Stimulated activated CD4-positive, alpha-beta T cell treated with anti-CD3 and anti-CD28 coated beads, Interleukin-4, amount 100 ng/mL, for 1 hour (primary cell): ENCODE results near the gene ARHGEF4.

Source experiments
- DNase-seq: peaks from one replicate; pipeline ENCODE4 v3.0.0-alpha.2; 2020

The ARHGEF4 gene

GRCh38 chr2:130930740-130931659 lies 94.3 kb downstream of the ARHGEF4 start:
- DNase-seq: no peak

GRCh38 chr2:130933501-130933900 lies 96.8 kb downstream of the ARHGEF4 start:
- DNase-seq: no peak

DNA sequence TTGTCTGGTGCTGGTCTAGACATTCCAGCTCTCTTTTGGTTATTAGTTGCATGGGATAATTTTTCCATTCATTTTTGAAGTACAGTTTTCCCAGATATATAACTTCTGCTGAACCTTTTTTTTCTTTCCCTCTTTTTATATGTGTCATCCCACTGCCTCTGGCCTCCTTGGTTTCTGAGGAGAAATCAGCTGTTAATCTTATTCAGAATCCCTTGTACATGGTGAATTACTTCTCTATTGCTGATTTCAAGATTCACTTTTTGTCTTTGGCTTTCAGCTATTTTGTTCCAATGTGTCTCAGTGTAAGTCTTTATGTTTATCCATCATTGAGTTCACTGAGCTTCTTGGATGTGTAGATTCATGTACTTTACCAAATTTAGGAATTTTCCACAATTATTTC lies 99.7 kb downstream of the ARHGEF4 start:
- DNase-seq: no peak

- DNase-seq: no peak
These were observed 111.3 kb downstream of the ARHGEF4 start for GRCh38 chr2:130947967-130948366.

DNA sequence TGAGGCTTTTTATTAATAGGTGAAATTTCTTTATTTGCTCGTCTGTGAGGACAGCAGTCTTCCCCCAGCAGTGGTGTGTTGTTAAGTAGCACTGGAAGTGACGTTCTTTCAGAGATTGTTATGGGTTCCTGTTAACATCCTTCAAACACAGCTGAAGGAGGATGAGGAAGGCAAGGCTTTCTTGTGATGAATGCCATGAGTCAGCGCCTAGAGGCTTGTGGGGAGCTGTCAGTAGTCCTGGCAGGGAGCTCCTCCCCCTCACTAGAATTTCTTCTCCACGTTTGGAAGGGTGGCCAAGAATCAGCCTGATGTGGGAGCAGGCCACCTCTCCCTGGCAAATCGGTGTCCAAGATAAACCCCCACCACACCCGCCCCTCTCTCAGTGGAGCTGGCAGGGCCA lies 113.2 kb downstream of the ARHGEF4 start:
- no peak for DNase-seq

DNA sequence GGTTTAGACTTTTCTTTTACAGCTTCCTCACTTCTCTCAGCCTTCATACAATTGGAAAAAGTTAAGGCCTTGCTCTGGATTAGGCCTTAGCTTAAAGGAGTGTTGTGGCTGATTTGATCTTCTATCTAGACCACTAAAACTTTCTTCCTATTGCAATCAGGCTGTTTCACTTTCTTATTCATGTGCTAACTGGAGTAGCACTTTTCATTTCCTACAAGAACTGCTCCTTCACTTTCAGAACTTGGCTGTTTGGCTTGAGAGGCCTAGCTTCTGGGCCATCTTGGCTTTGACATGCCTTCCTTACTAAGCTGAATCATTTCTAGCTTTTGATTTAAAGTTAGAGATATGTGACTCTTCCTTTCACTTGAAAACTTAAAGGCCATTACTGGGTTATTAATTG lies 114.3 kb downstream of the ARHGEF4 start:
- DNase-seq: no peak

GRCh38 chr2:130954873-130955272 lies 118.2 kb downstream of the ARHGEF4 start:
- DNase-seq: no peak

DNA sequence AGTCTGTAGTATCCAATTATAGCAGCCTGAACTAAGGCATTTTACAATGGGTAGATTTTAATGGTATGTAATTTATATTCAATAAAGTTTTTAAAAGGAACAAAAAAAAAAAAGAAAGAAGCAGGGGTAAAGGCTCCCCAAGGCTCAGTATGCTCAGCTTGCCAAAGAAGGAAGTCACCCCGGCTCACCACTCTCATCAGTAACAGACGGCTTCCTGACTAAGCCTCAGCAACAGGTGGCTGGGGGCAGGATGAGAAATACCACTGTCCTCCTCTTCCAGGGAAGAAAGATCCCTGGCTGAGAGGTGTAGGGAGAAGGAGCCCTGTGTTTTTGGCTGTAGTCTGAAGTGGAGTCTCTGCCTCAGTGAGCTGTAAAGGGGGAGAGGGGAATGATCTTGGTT lies 121.2 kb downstream of the ARHGEF4 start:
- DNase-seq: no peak

DNA sequence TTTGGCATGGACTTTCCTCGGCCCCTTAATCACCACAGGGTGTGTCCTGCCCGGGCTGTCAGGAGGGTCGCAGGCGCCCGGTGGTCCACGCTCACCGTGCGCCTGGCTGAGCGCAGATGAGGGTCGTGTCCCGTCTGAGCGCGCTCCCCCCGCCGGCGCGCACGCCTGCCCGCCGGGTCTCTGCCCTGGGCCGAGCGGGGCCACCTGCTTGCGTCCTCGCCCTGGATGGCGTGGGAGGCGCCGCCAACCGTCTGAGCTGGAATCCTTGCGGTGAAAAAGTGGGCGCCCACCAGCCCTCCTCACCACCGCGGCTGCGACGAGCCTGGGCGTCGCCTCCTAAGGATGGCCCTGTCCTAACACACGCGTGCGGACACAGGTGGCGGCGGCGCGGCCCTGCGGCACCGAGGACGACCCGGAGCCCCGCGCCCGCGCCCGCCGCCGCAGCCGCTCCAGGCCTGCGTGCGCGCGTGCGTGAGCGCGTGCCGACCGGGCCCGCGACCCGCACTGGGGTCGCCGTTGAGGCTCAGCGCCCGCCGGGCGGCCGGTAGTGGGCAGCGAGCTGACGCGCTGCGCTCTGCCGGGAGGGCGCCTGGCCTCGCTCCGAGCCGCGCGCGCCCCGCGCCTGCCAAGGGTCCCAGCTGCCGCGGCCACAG lies 126.6 kb downstream of the ARHGEF4 start:
- DNase-seq: no peak

DNA sequence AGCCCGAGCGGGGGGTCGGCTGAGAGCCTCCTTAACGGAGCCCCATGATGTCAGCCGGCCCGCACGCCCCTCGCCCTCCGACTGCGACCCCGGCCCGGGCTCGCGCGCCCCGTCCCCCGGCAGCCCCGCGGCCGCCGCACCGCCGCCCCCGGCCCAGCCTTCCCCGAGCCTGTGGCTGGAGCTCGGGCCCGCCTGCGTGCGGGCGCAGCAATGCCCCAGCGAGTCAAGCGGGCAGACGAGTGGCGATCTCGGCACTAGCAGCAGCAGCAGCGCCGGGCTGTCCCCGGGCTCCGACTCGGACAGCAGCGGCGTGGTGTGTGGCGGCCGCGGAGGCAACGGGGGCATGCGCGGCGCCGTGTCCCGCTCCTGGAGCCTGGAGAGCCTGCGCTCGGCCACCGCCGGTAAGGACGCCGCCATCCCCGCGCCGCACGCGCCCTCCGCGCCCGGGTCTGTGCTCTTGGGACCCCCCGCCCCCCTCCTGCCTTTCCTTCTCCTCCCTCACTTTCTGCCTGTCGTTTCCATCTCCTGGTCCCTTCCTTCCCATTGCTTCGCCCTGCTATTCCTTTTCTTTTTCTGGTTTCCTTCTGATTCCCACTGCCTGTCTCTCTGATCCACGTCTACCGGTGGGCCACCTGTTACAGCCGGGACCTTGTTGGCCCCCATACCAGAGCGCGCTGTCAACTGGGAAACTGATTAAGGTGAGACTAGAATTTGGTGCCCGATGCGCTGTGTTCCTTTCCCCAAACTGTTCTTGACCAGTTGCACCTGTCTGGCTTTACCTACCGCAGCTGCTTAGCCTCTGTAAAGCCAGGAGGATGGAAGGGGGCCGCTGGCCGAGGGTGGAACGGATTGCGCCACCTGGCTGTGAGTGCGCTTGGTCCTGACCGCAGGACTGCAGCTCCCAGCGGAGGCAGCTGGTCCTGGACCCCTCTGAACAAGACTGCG lies 127.4 kb downstream of the ARHGEF4 start:
- no peak for DNase-seq

DNA sequence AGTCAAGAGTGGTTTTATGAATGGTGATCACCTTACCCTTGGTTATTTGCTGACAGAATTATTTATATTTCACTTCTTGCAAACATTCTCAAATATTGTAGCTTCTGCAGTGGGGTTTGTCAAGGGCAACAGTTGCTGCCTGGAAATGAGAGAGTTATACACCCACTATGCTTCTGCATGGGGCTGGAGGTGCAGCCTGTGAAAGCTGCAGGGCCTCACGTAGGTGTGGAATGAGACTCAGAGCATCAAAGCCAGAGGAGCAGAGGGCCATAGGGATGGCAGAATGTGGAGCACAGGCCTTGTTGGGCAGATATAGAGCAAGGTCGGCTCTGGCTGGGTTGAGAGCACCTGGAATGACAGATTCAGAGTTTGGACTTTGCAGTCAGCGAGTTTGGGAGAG lies 128.2 kb downstream of the ARHGEF4 start:
- DNase-seq: no peak

DNA sequence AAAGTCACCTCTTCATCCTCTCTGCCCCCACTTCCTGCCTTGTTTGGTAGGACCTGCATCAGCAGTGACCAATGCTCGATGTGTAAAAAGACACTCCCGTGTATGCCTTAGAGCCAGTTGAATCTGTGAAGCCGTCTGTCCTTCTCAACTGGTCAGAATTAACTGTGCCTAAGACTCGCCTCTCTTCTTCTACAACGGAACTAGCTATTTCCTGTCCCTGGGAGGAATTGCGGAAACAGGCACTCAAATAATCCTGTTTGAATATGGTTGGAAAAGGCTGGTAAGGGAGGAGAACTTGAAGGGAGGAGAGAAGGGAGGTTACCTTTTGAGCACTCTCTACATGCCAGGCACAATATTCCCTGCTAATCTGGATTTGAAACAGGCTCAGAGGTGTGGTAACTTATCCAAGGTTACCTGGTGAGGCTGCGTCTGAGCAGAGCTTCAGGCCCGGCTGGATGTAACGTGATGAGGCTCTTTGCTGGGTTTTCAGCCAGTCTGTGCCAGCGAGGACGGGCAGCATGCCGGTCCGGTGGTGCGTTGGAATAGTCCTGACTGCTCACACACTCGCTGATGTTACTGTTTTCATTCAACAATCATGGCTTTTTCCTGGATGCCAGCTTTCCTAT lies 129.5 kb downstream of the ARHGEF4 start:
- no peak for DNase-seq

- DNase-seq: no peak
These were observed 130.2 kb downstream of the ARHGEF4 start for GRCh38 chr2:130966775-130967490.

- no peak for DNase-seq
These were observed 135.7 kb downstream of the ARHGEF4 start for GRCh38 chr2:130972410-130972809.

DNA sequence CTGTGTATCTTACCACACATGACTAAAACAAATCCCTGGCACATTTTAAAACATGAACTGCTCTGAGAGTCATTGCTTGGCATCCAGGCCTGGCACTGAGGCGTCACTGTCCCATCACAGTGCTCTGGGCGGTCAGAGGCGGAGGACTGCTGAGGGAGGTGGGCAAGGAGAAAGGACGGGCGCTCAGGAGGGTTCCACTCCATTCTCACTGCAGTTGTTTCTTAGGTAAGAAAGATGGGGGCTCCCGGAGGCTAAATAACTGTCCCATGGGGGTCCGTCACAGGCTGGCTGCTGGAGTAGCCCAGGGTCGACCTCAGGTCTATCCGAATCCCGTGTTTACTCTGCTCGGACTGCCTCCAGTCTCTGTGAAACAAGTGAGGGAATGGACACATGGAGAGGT lies 139.0 kb downstream of the ARHGEF4 start:
- DNase-seq: no peak

GRCh38 chr2:130976591-130977237 lies 140.0 kb downstream of the ARHGEF4 start:
- DNase-seq: no peak

GRCh38 chr2:130977461-130978050 lies 140.8 kb downstream of the ARHGEF4 start:
- no peak for DNase-seq

DNA sequence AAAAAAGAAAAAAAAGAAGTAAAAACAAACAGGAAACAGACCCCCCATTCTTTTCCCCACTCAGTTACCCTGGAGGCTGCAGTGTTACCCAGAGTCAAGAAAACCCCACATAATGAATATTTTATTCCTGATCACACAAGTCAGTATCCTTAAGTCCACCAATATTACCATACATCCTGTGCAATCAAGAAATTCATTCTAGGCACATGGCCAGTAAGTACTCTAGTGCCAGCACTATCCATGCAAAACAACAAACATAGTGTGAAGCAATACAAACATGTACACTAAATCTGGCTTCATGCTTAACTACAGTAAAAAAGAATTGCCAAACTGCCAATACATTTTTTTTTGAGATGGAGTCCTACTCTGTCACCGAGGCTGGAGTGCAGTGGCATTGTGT lies 145.0 kb downstream of the ARHGEF4 start:
- no peak for DNase-seq

GRCh38 chr2:130985206-130985780 lies 148.6 kb downstream of the ARHGEF4 start:
- no peak for DNase-seq

GRCh38 chr2:130985831-130986649 lies 149.3 kb downstream of the ARHGEF4 start:
- no peak for DNase-seq
